Coronary artery (tissue), 2 donors: ENCODE results near the gene SMIM33.
"Not testable (repeated sequence)": the region's sequence is repeated elsewhere in the genome, so short reads cannot be mapped to it uniquely, and the experiment has no call there.

Source experiments
- DNase-seq: peaks from one replicate; pipeline ENCODE4 v3.0.0-alpha.2; 2017; ENCODE audit warnings: low spot score
- H3K27ac ChIP-seq, 2 donors: fragments of 200-600 bp; sonication (generic); one replicate each; pipeline ENCODE4 v1.5.1; 2016 to 2019
- H3K4me3 ChIP-seq: fragments of 200-600 bp; sonication (generic); 2 replicates; pipeline ENCODE4 v1.5.1; 2016; ENCODE audit warnings: mild to moderate bottlenecking, moderate library complexity
- TF ChIP-seq, protein P1 (sequence below): fragments of 200-600 bp; sonication (generic); IDR thresholded peaks from one replicate; pipeline ENCODE4 v1.5.1; 2019; ENCODE audit warnings: antibody characterized with exemption

SMIM33 gene

DNA sequence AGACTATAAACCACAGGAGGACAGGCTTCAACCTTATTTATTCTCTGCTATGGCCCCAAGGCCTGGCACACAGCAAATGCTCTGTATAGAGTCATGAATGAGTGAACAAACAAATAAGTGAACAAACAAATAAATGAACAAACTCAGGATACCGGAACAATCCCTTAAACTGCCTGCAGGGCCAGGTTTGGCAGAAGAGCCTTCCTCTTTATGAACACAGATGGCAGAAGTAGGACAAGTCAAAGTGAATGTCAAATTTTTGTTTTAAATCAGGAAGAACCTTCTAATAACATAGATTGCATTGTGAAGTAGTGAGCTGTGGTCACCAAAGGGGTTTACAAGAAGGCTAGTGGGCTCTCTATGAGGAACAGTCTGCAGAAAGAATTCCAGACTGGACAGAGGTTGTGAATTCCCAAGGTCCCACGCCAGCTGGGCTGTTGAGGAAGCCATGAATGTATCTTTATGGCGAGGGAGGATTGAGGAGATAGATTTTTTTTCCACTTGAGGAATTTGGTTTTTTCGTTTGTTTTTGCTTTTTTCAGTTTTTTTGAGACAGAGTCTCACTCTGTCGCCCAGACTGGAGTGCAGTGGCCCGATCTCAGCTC lies 42.1 kb downstream of the SMIM33 start:
- TF ChIP-seq, protein P1, sequence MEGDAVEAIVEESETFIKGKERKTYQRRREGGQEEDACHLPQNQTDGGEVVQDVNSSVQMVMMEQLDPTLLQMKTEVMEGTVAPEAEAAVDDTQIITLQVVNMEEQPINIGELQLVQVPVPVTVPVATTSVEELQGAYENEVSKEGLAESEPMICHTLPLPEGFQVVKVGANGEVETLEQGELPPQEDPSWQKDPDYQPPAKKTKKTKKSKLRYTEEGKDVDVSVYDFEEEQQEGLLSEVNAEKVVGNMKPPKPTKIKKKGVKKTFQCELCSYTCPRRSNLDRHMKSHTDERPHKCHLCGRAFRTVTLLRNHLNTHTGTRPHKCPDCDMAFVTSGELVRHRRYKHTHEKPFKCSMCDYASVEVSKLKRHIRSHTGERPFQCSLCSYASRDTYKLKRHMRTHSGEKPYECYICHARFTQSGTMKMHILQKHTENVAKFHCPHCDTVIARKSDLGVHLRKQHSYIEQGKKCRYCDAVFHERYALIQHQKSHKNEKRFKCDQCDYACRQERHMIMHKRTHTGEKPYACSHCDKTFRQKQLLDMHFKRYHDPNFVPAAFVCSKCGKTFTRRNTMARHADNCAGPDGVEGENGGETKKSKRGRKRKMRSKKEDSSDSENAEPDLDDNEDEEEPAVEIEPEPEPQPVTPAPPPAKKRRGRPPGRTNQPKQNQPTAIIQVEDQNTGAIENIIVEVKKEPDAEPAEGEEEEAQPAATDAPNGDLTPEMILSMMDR, result no peak
- no peak for DNase-seq
- H3K27ac ChIP-seq, result no peak overlapping the region
- no peak overlapping the region for H3K4me3 ChIP-seq

DNA sequence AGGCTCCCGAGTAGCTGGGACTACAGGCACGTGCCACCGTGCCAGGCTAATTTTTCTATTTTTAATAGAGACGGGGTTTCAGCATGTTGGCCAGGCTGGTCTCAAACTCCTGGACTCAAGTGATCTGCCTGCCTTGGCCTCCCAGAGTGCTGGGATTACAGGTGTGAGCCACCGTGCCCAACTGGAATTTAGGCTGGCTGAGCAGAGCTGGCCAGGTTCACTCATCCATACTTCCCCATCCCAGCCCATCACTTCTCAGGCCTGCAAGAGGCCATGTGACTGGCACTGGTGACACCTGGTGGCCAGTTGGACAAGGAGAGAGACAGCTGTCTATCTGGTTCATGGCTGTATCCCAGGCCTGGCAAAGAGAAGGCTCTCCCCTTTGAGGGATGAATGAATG lies 42.6 kb downstream of the SMIM33 start:
- DNase-seq, result peak; percentile 85
- H3K4me3 ChIP-seq, H3K27ac ChIP-seq: not testable (repeated sequence)
- TF ChIP-seq, protein P1, result peak; percentile 65

DNA sequence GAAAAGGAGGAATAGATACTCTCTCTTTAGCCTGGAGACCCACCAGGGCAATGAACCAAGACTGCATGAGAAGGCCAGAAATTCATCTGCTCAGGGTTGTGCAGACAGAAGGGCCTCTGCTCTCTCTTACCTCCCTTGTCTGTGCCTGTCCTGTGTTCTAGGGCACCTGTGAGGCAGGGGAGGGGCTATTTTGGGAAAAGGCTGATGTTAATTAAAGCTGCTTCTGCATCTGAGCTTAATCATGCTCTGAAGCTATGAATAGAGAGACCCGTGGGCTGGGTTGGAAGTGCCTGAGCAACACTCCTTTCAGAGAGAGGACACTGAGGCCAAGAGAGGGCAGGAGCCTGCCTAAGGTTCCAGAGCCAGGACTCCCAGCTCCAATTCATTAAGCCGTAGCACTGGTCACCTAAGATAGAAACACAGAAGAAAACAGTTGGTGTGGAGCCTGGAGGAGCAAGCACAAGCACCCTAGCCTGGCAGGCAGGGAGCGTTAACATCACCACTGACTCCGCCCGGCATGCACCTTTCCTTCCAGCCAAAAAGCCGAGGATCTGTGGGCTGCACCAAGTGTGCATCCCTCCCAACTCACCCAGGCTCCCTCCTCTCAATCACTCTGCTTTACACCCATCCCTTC lies 43.2 kb downstream of the SMIM33 start:
- TF ChIP-seq, protein P1, result no peak
- Histone ChIP-seq H3K4me3 (no peak overlapping the region), H3K27ac (no peak overlapping the region)
- no peak for DNase-seq

DNA sequence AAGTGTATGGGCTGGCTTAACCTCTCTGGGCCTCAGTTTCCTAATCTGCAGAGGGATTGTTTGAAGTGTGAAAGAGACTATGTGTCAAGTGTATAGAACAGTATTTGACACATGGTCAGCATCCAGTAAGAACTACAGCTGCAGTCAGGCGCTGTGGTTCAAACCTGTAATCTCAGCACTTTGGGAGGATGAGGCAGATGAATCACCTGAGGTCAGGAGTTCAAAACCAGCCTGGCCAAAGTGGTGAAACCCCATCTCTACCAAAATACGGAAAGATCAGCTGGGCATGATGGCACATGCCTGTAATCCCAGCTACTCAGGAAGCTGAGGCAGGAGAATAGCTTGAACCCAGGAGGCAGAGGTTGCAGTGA lies 43.7 kb downstream of the SMIM33 start:
- no peak overlapping the region for H3K27ac ChIP-seq
- TF ChIP-seq, protein P1, result no peak
- no peak for DNase-seq
- no peak overlapping the region for H3K4me3 ChIP-seq

DNA sequence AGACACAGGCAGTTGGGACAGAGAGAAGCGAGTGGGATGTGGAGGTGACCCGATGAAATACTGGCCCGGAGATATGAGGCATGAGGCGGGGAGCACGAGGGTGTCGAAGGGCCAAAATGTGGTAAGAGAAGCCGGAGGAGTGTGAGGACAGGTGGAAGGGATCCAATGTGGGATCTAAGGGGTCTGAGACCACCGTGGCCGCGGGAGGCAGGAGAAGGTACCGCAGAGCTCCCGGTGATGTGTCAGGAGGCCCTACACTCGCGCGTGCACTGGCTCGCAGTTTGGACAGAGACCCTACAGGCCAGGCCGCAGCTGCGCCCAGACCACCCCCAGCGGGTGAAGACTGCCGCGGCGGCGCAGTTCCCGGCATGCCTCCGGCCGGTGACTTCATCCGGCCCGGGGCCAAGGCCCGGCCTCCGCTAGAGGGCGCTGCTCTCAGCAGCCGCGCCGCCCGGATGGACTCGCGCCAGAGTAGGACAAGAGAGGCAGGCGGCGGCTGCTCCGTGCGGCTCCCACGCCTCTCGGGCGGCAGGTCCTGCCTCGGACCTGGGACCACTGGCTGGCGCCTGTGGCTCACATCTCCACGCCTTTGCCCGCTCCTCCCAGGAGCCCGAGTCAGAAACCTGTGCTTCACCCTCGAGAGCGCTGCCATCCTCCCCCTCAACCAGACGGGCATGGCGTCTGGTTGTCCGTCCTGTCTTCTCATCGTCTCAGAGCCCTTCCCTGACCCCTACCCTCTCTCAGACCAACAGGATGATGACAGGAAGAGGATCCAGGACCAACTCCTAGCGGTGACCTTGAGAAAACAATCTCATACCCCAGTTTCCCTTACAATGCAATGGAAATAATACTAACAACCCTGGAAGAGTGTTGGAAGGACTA lies 47.1 kb downstream of the SMIM33 start:
- DNase-seq, result peak; percentile 93
- peak overlapping the region; percentile 85 to 95 for H3K27ac ChIP-seq
- TF ChIP-seq, protein P1, result peak; percentile 98
- peak overlapping the region; percentile 84 for H3K4me3 ChIP-seq
